GM18526 (cell line): ENCODE results near the gene IP6K2.

ENCODE experiments used
- POLR2A ChIP-seq: IDR thresholded peaks from 3 replicates; pipeline ENCODE4 v1.6.1; 2011; ENCODE audit not compliant: insufficient read length; ENCODE audit errors: extremely low read depth

The IP6K2 gene

DNA sequence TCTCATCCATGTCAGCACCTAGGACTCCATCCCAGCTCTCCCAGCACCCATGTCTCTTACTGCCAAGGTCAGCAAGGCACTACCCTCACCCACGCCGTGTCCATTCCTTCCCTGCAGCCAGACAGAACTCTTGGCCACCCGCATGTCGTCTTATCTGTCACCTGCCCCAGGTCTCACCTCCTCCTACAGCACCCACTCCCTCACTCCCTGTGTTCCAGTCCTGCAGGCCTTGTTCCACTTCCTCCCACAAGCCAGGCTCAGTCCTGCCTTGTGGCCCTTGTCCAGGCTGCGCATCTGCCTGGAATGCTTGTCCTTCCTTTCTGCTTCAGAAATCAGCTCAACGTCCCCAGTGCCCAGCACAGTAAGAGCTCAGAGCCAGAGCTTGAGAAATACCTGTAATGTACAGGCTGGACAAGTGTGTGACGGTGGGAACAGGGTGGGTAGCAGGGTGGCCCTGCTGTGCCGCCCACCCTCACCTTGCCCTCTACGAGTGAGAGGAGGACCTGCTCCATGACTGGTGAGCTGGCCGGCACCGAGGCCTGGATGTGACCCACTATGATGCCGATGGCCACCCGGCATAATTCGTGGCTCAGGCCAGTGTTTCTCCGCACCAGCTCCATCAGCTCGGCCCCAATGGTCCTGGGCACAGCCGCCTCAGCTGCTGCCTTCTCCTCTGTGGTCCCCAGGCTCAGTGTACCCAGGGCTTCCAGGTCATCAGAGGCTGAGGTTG lies 36.0 kb downstream of the IP6K2 start:
- TF ChIP-seq POLR2A = no peak

DNA sequence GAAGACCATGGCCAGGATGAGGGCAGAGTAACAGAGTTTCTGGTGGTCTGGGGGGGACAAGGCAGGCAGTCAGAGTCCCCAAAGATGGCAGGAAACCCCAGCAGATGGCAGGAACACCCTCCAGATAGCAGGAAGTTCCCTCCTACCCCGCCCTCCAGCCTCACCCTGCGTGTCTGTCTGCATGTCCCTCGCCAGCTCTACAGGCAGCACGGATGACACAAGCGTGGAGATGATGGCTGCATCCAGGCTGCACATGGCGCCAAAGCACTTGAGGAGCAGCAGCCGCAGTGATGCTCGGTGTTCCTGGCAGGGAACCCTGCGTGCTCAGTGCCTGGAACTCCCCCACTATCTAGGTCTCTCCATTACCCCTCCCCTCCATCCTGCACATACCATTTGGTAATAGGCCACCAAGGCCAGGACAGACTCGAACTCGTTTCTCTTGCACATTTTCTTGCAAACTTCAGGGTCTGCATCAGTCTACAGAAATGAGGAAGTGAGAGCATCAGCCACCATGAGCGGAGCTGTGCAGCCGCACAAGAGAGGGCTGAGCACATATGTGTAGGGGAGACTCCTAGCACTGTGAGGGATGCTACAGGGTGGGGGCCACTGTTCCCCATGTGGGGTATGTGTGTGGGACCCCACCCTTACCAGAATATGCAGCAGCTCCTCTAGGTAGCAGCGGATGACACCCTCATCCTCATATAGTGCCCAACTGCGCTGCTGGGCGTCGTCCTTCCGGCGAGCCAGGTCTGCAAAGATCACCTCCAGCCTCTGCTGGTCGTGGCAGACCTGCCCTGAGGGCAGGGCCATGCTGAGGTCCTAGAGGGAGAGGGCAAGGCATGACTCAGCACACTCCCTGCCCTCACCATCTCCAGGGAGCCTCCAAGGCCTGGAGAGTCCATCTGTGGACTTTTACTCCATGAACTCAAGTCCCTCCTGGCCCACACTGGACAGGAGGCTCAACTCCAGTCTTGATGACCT lies 37.3 kb downstream of the IP6K2 start:
- no peak for TF ChIP-seq POLR2A

DNA sequence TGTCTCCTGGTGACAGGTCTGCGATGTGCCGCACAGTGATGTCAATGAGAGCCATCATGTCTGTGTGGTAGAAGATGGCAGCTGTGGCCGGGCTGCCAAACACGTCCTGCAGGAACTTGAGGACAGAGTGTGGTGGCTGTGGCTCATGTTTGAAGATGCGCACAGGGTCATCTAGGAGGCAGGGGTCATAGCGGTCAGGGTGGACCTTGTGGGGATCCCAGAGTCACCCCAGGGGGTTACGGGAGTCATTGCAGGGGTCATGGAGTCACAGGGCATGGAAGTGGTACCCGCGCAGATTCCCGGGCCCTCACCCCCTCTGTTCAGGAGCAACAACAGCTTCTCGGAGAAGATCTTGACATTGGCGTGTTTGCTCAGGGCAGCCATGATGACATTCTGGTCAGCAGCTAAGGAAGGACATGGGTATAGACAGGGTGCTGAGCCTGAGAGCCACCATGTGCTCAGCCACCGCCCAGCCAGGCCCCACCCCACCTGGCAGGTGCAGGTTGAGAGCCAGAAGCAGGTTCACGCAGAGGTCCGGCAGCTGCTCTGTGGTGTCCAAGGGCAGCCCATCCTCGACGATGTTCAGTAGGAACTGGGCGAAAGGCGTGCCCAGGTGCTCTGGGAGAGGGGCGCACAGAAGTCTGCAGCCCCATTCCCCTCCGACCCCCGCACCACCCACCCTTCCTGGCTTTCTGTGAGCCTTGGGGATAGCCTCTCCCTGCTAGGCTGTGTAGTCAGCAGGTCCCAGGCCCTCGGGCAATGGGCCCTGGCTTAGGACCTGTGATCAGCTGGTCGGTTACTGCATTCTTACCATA lies 38.2 kb downstream of the IP6K2 start:
- TF ChIP-seq POLR2A = no peak

- TF ChIP-seq POLR2A = no peak
These were observed 39.0 kb downstream of the IP6K2 start for GRCh38 chr3:48678056-48678455.

DNA sequence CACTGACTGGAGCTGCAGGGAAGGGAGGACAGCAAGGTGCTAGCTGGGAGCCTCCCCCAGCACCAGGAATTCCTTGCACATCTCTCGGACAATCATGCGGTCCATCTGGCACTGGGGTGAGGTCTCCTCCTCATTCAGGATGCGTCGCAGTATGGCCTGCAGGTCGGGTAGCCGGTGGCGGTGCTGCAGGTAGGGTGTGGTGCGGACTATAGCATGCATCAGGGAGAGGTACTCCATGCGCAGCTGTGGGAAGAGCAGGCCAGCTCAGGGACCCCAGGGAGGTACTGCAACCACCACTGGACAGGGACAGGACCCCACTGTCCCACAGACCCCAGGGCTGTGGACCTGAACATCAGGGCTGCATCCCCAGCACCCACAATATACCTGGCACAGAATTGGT lies 42.5 kb downstream of the IP6K2 start:
- no peak for TF ChIP-seq POLR2A

- TF ChIP-seq POLR2A = no peak
These were observed 44.5 kb downstream of the IP6K2 start for GRCh38 chr3:48672522-48672921.

- TF ChIP-seq POLR2A = no peak
These were observed 52.1 kb downstream of the IP6K2 start for GRCh38 chr3:48664929-48665328.

GRCh38 chr3:48664313-48664644 lies 52.7 kb downstream of the IP6K2 start:
- TF ChIP-seq POLR2A = no peak

DNA sequence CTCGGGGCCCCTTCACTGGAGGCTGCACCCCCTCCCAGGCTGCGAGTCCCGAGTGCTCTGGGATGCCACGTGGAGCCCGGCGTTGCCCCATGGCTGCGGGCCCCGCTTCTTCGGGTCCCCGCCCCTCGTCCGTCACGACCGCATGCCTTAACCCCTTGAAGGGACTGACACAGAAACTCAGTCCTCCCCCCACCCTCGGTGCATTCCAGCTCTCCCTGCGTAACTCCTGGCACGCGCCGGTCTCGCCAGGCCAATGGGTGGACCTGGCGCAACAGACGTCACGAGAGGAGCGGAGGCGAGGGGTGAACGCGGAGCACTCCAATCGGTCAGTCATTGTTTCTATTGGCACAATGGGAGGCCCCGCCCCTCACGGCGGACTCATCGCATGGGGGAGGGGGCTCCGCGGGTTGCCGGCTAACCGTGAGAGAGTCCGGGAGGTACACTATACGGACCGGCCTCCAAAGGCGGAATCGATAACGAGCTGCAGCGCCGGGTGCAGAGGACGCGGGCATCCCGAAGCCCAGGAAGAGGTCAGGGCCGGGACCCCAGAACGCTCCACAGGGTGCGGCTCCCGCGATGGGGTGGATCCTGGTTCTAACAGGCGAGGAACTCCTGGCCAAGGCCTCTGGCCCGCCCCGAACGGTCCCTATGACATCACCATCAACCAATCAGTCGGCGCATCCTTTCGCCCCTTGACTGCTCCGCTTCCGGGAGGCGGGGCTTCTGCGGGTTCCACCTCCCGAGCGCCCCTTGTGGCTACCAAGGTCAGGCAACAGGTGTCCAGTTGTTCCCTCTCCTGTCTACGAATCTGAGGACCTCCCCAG lies 53.3 kb downstream of the IP6K2 start:
- TF ChIP-seq POLR2A = peak; percentile 61

DNA sequence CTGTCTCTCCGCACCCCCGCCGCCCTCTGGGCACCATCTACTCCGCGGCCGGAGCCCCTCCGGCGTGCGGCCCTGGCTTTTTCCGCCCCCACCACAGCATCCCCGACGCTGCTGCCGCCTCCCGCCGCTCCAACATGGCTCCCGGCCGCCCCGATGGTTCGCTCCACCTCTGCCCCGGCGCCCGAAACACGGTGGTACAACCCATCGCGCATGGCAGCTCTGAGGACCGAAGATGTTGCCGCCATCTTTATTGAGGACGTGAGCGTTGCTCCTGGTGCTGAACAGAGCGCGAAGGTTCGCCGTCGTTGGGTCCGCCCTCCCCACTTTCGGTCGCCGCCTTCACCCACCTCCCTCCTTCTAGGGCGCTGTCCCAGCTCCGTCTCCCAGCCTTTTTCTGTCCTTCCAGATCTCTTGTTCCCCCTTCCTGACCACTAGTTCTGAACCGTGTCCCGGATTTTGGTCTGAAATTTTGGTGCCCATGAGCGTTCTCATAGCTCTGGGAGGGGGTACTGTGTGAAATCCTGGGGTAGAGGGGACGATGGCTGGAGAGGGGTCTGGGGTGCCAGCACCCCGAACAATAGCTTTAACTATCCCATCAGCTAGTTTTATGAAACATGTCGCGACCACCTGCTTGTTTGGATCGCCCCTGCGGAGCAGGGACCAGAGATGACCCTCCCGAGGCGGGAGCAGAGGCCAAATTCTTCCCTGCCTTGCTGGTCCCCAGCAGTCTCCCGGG lies 54.1 kb downstream of the IP6K2 start, which contains the start of gene CELSR3:
TSS of gene CELSR3 (minus strand) at position 134 of the 736 bp plus-strand sequence. CDS start 252 bp downstream, outside the sequence.
- no peak for TF ChIP-seq POLR2A

- TF ChIP-seq POLR2A = no peak
These were observed 54.8 kb downstream of the IP6K2 start for GRCh38 chr3:48662145-48662752.

GRCh38 chr3:48661501-48662144 lies 55.4 kb downstream of the IP6K2 start:
- no peak for TF ChIP-seq POLR2A
